ENCODE results near the gene KLHL41. TPM values are rescaled to one million over a fixed set of nuclear protein-coding genes. Genes with fewer than 3 reads are reported as not detected.

KLHL41 gene
- polyA plus RNA-seq (2013, experiment 1 of 2): 0.45 TPM
- polyA plus RNA-seq (2013, experiment 2 of 2): 0.44 TPM

- no peak within 1 kb of the TSS for H4K91ac ChIP-seq (ENCODE audit: low read depth, low read length, poor library complexity)
- H2AFZ ChIP-seq (ENCODE audit: low read length): peak within 1 kb of the TSS; percentile 31
- no CpG with 5 or more reads among the region's 4 CpGs for WGBS, 2 donors (ENCODE audit: extremely low coverage in 2 of 2, insufficient read length in 2 of 2, insufficient replicate concordance in 1 of 2)
- H3K9me3 ChIP-seq (replicated peaks in 1 of 2; ENCODE audit: control insufficient read depth in 2 of 2, insufficient read depth in 1 of 2, low read depth in 1 of 2, low read length in 2 of 2): no peaks in the 10 kb centered on the region
- no peaks in the 10 kb centered on the region for H3K36me3 ChIP-seq (replicated peaks in 1 of 2; ENCODE audit: control insufficient read depth in 2 of 2, insufficient read depth in 2 of 2, low read length in 2 of 2)
- H3K4me2 ChIP-seq (ENCODE audit: insufficient read depth, low read length, poor library complexity, severe bottlenecking): no peak within 1 kb of the TSS
- H3K4me3 ChIP-seq (ENCODE audit: low read length in 2 of 2): no peak within 1 kb of the TSS
- H3K9ac ChIP-seq (ENCODE audit: low read depth, low read length, poor library complexity): no peak within 1 kb of the TSS
- no peak for DNase-seq (ENCODE audit: low spot score)
- no peak within 1 kb of the TSS for H2BK15ac ChIP-seq (ENCODE audit: low read length)
- no peak within 1 kb of the TSS for H4K8ac ChIP-seq (ENCODE audit: low read depth, low read length)
- H2BK120ac ChIP-seq (ENCODE audit: low read depth, low read length): no peak within 1 kb of the TSS
- H3K23ac ChIP-seq (ENCODE audit: low read depth, low read length, poor library complexity): no peak within 1 kb of the TSS
- H3K18ac ChIP-seq (ENCODE audit: low read length): no peak within 1 kb of the TSS
- no peak within 1 kb of the TSS for H2BK12ac ChIP-seq (ENCODE audit: low read length)
- no peaks in the 10 kb centered on the region for H3K79me1 ChIP-seq (ENCODE audit: low read depth, low read length)
- no peak within 1 kb of the TSS for H2AK5ac ChIP-seq (ENCODE audit: low read depth, low read length)
- no peak within 1 kb of the TSS for H3K14ac ChIP-seq (ENCODE audit: low read length)
- no peak within 1 kb of the TSS for H2BK5ac ChIP-seq (ENCODE audit: low read length)
- peaks cover 3 to 15% of the 10 kb centered on the region in 2 donors for H3K4me1 ChIP-seq (ENCODE audit: control insufficient read depth in 2 of 2, insufficient read depth in 1 of 2, low read depth in 1 of 2, low read length in 2 of 2)
- no peak within 1 kb of the TSS for H3K27ac ChIP-seq (replicated peaks; ENCODE audit: low read length)
- H3K4ac ChIP-seq (ENCODE audit: low read length): no peak within 1 kb of the TSS
- H3K27me3 ChIP-seq (ENCODE audit: control insufficient read depth in 3 of 3, insufficient read depth in 3 of 3, low read depth in 1 of 3, low read length in 3 of 3): no peaks in the 10 kb centered on the region
These were observed at the start of gene KLHL41 for GRCh38 chr2:169509298-169509885. Gene KLHL41, plus strand, starts transcription at chr2:169509702. Its CDS starts 77 bp downstream, at chr2:169509779.

GRCh38 chr2:169461143-169461542 lies 48.4 kb upstream of the KLHL41 start:
- Histone ChIP-seq H3K14ac (ENCODE audit: low read length) (no peak overlapping the region), H4K91ac (ENCODE audit: low read depth, low read length, poor library complexity) (no peak overlapping the region), H3K79me1 (ENCODE audit: low read depth, low read length) (no peaks in the 10 kb centered on the region), H2BK5ac (ENCODE audit: low read length) (no peak overlapping the region), H3K27ac (replicated peaks; ENCODE audit: low read length) (no peak overlapping the region), H3K4me2 (ENCODE audit: insufficient read depth, low read length, poor library complexity, severe bottlenecking) (no peak overlapping the region), H3K23ac (ENCODE audit: low read depth, low read length, poor library complexity) (no peak overlapping the region), H2BK15ac (ENCODE audit: low read length) (no peak overlapping the region), H3K4me3 (ENCODE audit: low read length in 2 of 2) (no peak overlapping the region), H4K8ac (ENCODE audit: low read depth, low read length) (no peak overlapping the region), H3K27me3 (ENCODE audit: control insufficient read depth in 3 of 3, insufficient read depth in 3 of 3, low read depth in 1 of 3, low read length in 3 of 3) (peaks cover 0 to 7% (median 0%) of the 10 kb centered on the region in 3 experiments), H3K18ac (ENCODE audit: low read length) (no peak overlapping the region), H3K9me3 (replicated peaks in 1 of 2; ENCODE audit: control insufficient read depth in 2 of 2, insufficient read depth in 1 of 2, low read depth in 1 of 2, low read length in 2 of 2) (no peaks in the 10 kb centered on the region), H3K4me1 (ENCODE audit: control insufficient read depth in 2 of 2, insufficient read depth in 1 of 2, low read depth in 1 of 2, low read length in 2 of 2) (no peaks in the 10 kb centered on the region), H3K9ac (ENCODE audit: low read depth, low read length, poor library complexity) (no peak overlapping the region), H3K4ac (ENCODE audit: low read length) (no peak overlapping the region), H2AK5ac (ENCODE audit: low read depth, low read length) (no peak overlapping the region), H3K36me3 (replicated peaks in 1 of 2; ENCODE audit: control insufficient read depth in 2 of 2, insufficient read depth in 2 of 2, low read length in 2 of 2) (no peaks in the 10 kb centered on the region), H2AFZ (ENCODE audit: low read length) (no peak overlapping the region), H2BK120ac (ENCODE audit: low read depth, low read length) (no peak overlapping the region), H2BK12ac (ENCODE audit: low read length) (no peak overlapping the region)
- no CpG with 5 or more reads among the region's 1 CpG for WGBS, 2 donors (ENCODE audit: extremely low coverage in 2 of 2, insufficient read length in 2 of 2, insufficient replicate concordance in 1 of 2)
- DNase-seq (ENCODE audit: low spot score): no peak

DNA sequence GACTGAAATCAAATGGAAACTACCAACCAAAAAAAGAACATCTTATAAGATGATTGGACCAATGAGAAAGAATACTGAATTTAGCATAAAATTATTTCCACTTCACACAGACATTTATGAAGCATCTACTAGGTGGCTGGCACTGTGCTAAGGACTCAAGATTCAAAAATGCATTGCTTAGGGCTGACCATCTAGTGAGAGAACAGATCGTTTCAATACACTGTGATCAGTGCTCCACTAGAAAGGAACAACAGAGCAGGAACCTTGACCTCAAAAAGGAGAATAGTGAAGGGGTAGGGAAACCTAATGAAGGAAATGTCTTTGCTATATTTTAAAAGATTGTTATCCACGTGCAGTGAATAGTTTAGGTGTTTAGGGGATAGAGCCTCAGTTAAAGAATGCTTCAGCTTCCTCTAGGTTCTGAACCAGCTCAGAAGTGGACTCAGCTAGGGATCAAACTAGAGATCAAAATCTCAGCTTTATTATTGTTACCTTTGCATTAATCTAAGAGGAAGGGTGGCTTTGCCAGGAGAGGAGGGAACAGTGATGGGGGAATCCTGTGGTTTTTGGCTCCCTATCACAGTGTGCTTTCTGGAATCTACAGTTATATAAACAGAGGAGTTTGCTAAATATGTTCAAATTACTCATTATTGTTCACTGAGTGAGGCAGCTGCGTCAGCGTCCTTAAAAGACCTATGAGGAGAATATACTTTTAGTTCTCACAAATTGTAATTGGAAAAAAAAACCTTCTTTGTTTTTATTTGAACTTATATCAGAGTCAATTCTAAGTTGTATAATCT lies 46.4 kb upstream of the KLHL41 start:
- Histone ChIP-seq H2AFZ (ENCODE audit: low read length) (peak overlapping the region; percentile 11), H3K14ac (ENCODE audit: low read length) (no peak overlapping the region), H3K79me1 (ENCODE audit: low read depth, low read length) (no peaks in the 10 kb centered on the region), H4K8ac (ENCODE audit: low read depth, low read length) (no peak overlapping the region), H3K4ac (ENCODE audit: low read length) (no peak overlapping the region), H2BK12ac (ENCODE audit: low read length) (no peak overlapping the region), H3K27me3 (ENCODE audit: control insufficient read depth in 3 of 3, insufficient read depth in 3 of 3, low read depth in 1 of 3, low read length in 3 of 3) (peaks cover 0 to 7% (median 0%) of the 10 kb centered on the region in 3 experiments), H3K9ac (ENCODE audit: low read depth, low read length, poor library complexity) (no peak overlapping the region), H3K23ac (ENCODE audit: low read depth, low read length, poor library complexity) (no peak overlapping the region), H3K27ac (replicated peaks; ENCODE audit: low read length) (no peak overlapping the region), H3K18ac (ENCODE audit: low read length) (no peak overlapping the region), H2AK5ac (ENCODE audit: low read depth, low read length) (no peak overlapping the region), H2BK15ac (ENCODE audit: low read length) (no peak overlapping the region), H3K36me3 (replicated peaks in 1 of 2; ENCODE audit: control insufficient read depth in 2 of 2, insufficient read depth in 2 of 2, low read length in 2 of 2) (no peaks in the 10 kb centered on the region), H2BK5ac (ENCODE audit: low read length) (no peak overlapping the region), H3K4me1 (ENCODE audit: control insufficient read depth in 2 of 2, insufficient read depth in 1 of 2, low read depth in 1 of 2, low read length in 2 of 2) (no peaks in the 10 kb centered on the region), H3K4me3 (ENCODE audit: low read length in 2 of 2) (no peak overlapping the region), H4K91ac (ENCODE audit: low read depth, low read length, poor library complexity) (no peak overlapping the region), H3K4me2 (ENCODE audit: insufficient read depth, low read length, poor library complexity, severe bottlenecking) (no peak overlapping the region), H2BK120ac (ENCODE audit: low read depth, low read length) (no peak overlapping the region), H3K9me3 (replicated peaks in 1 of 2; ENCODE audit: control insufficient read depth in 2 of 2, insufficient read depth in 1 of 2, low read depth in 1 of 2, low read length in 2 of 2) (no peaks in the 10 kb centered on the region)
- no peak for DNase-seq (ENCODE audit: low spot score)
- WGBS, 2 donors (ENCODE audit: extremely low coverage in 2 of 2, insufficient read length in 2 of 2, insufficient replicate concordance in 1 of 2): no CpG with 5 or more reads among the region's 4 CpGs

DNA sequence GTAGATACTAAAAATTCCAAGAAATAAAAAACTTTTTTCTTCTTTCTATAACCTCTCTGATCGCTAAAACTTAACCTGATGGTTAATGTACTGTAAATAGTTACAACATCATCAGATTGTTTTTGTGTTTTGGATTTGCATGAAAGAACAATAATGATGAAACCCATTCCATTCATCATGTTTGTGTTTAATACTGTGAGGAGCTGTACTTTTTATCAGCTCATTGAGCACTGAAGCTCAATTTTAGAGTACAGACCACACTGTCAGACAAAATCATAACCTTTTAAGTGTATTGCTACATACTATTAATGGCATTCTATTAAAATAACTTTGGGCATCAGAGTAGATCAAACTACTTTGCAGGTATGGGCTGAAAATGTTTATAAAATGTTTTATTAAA lies 45.0 kb upstream of the KLHL41 start:
- Histone ChIP-seq H4K8ac (ENCODE audit: low read depth, low read length) (no peak overlapping the region), H2BK120ac (ENCODE audit: low read depth, low read length) (no peak overlapping the region), H3K18ac (ENCODE audit: low read length) (no peak overlapping the region), H2BK12ac (ENCODE audit: low read length) (no peak overlapping the region), H2AK5ac (ENCODE audit: low read depth, low read length) (no peak overlapping the region), H3K27ac (replicated peaks; ENCODE audit: low read length) (no peak overlapping the region), H3K36me3 (replicated peaks in 1 of 2; ENCODE audit: control insufficient read depth in 2 of 2, insufficient read depth in 2 of 2, low read length in 2 of 2) (no peaks in the 10 kb centered on the region), H4K91ac (ENCODE audit: low read depth, low read length, poor library complexity) (no peak overlapping the region), H3K4me2 (ENCODE audit: insufficient read depth, low read length, poor library complexity, severe bottlenecking) (no peak overlapping the region), H3K4ac (ENCODE audit: low read length) (no peak overlapping the region), H3K27me3 (ENCODE audit: control insufficient read depth in 3 of 3, insufficient read depth in 3 of 3, low read depth in 1 of 3, low read length in 3 of 3) (peaks cover 0 to 7% (median 0%) of the 10 kb centered on the region in 3 experiments), H3K9ac (ENCODE audit: low read depth, low read length, poor library complexity) (no peak overlapping the region), H3K23ac (ENCODE audit: low read depth, low read length, poor library complexity) (no peak overlapping the region), H2AFZ (ENCODE audit: low read length) (no peak overlapping the region), H2BK5ac (ENCODE audit: low read length) (no peak overlapping the region), H3K14ac (ENCODE audit: low read length) (no peak overlapping the region), H2BK15ac (ENCODE audit: low read length) (no peak overlapping the region), H3K4me3 (ENCODE audit: low read length in 2 of 2) (no peak overlapping the region), H3K79me1 (ENCODE audit: low read depth, low read length) (no peaks in the 10 kb centered on the region), H3K4me1 (ENCODE audit: control insufficient read depth in 2 of 2, insufficient read depth in 1 of 2, low read depth in 1 of 2, low read length in 2 of 2) (no peaks in the 10 kb centered on the region), H3K9me3 (replicated peaks in 1 of 2; ENCODE audit: control insufficient read depth in 2 of 2, insufficient read depth in 1 of 2, low read depth in 1 of 2, low read length in 2 of 2) (no peaks in the 10 kb centered on the region)
- no peak for DNase-seq (ENCODE audit: low spot score)
- no CpG with 5 or more reads among the region's 1 CpG for WGBS, 2 donors (ENCODE audit: extremely low coverage in 2 of 2, insufficient read length in 2 of 2, insufficient replicate concordance in 1 of 2)
